DOHH2 (cell line): ENCODE data around the gene LRRC71.

Source experiments
- H3F3A ChIP-seq: fragments of 200-600 bp; sonication (generic), shearing (Covaris generic); 2 replicates; pipeline ENCODE4 v1.6.0; 2016; ENCODE audit warnings: antibody characterized with exemption, mild to moderate bottlenecking; ENCODE audit not compliant: control insufficient read depth, insufficient read depth
- H3K27ac ChIP-seq: fragments of 200-600 bp; sonication (generic); 2 replicates; pipeline ENCODE4 v1.5.1; 2014; ENCODE audit warnings: low read depth, mild to moderate bottlenecking, low read length, moderate library complexity
- H3K27me3 ChIP-seq: fragments of 200-600 bp; sonication (generic); 2 replicates; pipeline ENCODE4 v1.6.1; 2014; ENCODE audit warnings: mild to moderate bottlenecking, low read length, mixed read lengths; ENCODE audit not compliant: control insufficient read depth
- H3K36me3 ChIP-seq: fragments of 200-600 bp; sonication (generic); 2 replicates; pipeline ENCODE4 v1.6.1; 2014; ENCODE audit warnings: mild to moderate bottlenecking, low read length, moderate library complexity, mixed read lengths; ENCODE audit not compliant: control insufficient read depth
- H3K4me1 ChIP-seq: fragments of 200-600 bp; sonication (generic); 2 replicates; pipeline ENCODE4 v1.6.1; 2014; ENCODE audit warnings: mild to moderate bottlenecking, low read length, mixed read lengths; ENCODE audit not compliant: control insufficient read depth
- H3K4me2 ChIP-seq: fragments of 200-600 bp; sonication (generic); 2 replicates; pipeline ENCODE4 v1.6.0; 2014; ENCODE audit warnings: mild to moderate bottlenecking, low read length, moderate library complexity
- H3K4me3 ChIP-seq: fragments of 200-600 bp; sonication (generic); 2 replicates; pipeline ENCODE4 v1.5.1; 2014; ENCODE audit warnings: mild to moderate bottlenecking, low read length, mixed read lengths
- H3K79me2 ChIP-seq: fragments of 200-600 bp; sonication (generic); 2 replicates; pipeline ENCODE4 v1.6.1; 2014; ENCODE audit warnings: mild to moderate bottlenecking, low read length, mixed read lengths; ENCODE audit not compliant: control insufficient read depth
- H3K9me2 ChIP-seq: fragments of 200-600 bp; sonication (generic); replicated peaks from 2 replicates; pipeline ENCODE4 v1.6.1; 2014; ENCODE audit warnings: mild to moderate bottlenecking, low read length, mixed read lengths; ENCODE audit not compliant: control insufficient read depth
- H3K9me3 ChIP-seq: fragments of 200-600 bp; sonication (generic); 2 replicates; pipeline ENCODE4 v1.6.1; 2014; ENCODE audit warnings: antibody characterized with exemption, low read length, mixed read lengths; ENCODE audit not compliant: control insufficient read depth, insufficient read depth
- H4K20me1 ChIP-seq: fragments of 200-600 bp; sonication (generic); 2 replicates; pipeline ENCODE4 v1.6.0; 2014; ENCODE audit warnings: low read depth, mild to moderate bottlenecking, antibody characterized with exemption, low read length, moderate library complexity; ENCODE audit not compliant: control insufficient read depth, insufficient read depth
- EZH2phosphoT487 ChIP-seq: fragments of 200-600 bp; sonication (generic); IDR thresholded peaks from 2 replicates; pipeline ENCODE4 v1.6.1; 2017; ENCODE audit warnings: borderline replicate concordance, mild to moderate bottlenecking, antibody characterized with exemption, low read length, moderate library complexity, mixed read lengths
- TF ChIP-seq, protein P1 (sequence below): fragments of 200-600 bp; sonication (generic); IDR thresholded peaks from one replicate; pipeline ENCODE4 v1.5.1; 2014; ENCODE audit warnings: antibody characterized with exemption, mild to moderate bottlenecking, low read depth, low read length; ENCODE audit not compliant: poor library complexity, severe bottlenecking

LRRC71 gene

DNA sequence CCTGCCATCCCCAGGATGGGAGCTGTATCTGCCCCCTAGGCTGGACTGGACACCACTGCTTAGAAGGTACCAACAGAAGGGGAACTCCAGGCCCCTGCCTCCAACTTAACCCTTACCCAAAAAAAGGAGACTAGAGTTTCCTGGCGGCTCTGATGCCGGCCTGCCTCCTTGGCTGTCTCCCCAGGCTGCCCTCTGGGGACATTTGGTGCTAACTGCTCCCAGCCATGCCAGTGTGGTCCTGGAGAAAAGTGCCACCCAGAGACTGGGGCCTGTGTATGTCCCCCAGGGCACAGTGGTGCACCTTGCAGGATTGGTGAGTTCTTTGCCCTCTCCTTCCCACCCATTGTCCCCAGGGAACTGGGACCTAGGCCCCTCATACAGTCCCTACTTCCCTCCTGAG is 8.1 kb upstream of the LRRC71 start:
- no peaks in the 10 kb centered on the region for H3K4me1 ChIP-seq
- no peaks in the 10 kb centered on the region for H3K79me2 ChIP-seq
- no peak overlapping the region for H3K4me3 ChIP-seq
- no peaks in the 10 kb centered on the region for H4K20me1 ChIP-seq
- H3K27ac ChIP-seq, result no peak overlapping the region
- peaks cover 7% of the 10 kb centered on the region; the same call in 1 of the 2 replicates for H3K27me3 ChIP-seq
- TF ChIP-seq EZH2phosphoT487, result no peak
- TF ChIP-seq, protein P1, sequence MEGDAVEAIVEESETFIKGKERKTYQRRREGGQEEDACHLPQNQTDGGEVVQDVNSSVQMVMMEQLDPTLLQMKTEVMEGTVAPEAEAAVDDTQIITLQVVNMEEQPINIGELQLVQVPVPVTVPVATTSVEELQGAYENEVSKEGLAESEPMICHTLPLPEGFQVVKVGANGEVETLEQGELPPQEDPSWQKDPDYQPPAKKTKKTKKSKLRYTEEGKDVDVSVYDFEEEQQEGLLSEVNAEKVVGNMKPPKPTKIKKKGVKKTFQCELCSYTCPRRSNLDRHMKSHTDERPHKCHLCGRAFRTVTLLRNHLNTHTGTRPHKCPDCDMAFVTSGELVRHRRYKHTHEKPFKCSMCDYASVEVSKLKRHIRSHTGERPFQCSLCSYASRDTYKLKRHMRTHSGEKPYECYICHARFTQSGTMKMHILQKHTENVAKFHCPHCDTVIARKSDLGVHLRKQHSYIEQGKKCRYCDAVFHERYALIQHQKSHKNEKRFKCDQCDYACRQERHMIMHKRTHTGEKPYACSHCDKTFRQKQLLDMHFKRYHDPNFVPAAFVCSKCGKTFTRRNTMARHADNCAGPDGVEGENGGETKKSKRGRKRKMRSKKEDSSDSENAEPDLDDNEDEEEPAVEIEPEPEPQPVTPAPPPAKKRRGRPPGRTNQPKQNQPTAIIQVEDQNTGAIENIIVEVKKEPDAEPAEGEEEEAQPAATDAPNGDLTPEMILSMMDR, result no peak
- no peaks in the 10 kb centered on the region for H3K9me3 ChIP-seq
- no peaks in the 10 kb centered on the region for H3K9me2 ChIP-seq
- H3F3A ChIP-seq, result no peaks in the 10 kb centered on the region
- H3K36me3 ChIP-seq, result no peaks in the 10 kb centered on the region
- no peak overlapping the region for H3K4me2 ChIP-seq

DNA sequence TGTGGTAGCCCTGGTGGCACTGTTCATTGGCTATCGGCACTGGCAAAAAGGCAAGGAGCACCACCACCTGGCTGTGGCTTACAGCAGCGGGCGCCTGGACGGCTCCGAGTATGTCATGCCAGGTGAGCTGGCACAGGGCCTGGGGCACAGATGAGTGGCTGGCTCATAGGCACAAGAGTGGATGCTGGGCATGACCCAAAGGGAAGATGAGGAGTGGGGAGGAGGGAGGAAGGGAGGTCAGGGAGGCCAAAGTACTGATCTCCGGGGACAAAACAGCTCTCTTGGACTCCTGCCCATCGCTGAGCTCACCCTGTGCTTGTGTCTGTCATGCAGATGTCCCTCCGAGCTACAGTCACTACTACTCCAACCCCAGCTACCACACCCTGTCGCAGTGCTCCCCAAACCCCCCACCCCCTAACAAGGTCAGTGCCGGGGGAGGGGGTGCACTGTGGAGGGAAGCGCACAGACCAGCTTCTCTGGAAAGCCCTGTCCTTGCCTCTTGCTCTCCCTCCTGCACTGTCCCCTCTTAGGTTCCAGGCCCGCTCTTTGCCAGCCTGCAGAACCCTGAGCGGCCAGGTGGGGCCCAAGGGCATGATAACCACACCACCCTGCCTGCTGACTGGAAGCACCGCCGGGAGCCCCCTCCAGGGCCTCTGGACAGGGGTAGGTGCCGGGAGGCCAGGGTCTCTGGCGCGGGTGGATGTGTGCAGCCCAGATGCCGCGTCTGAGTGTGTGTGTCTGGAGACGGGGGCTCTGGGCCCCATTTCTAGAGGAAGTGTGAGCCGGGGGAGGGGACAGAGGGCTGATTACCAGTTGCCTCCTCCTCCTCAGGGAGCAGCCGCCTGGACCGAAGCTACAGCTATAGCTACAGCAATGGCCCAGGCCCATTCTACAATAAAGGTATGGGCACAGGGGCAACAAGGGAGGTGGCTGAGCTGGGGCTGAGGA is 7.3 kb upstream of the LRRC71 start:
- Histone ChIP-seq H3K9me3 (no peaks in the 10 kb centered on the region), H3K9me2 (no peaks in the 10 kb centered on the region), H3K36me3 (no peaks in the 10 kb centered on the region), H4K20me1 (no peaks in the 10 kb centered on the region), H3F3A (no peaks in the 10 kb centered on the region), H3K79me2 (no peaks in the 10 kb centered on the region), H3K4me3 (no peak overlapping the region), H3K27ac (no peak overlapping the region), H3K4me2 (no peak overlapping the region), H3K4me1 (no peaks in the 10 kb centered on the region), H3K27me3 (peaks cover 7% of the 10 kb centered on the region; the same call in 1 of the 2 replicates)
- TF ChIP-seq, protein P1, result no peak
- TF ChIP-seq EZH2phosphoT487, result no peak

DNA sequence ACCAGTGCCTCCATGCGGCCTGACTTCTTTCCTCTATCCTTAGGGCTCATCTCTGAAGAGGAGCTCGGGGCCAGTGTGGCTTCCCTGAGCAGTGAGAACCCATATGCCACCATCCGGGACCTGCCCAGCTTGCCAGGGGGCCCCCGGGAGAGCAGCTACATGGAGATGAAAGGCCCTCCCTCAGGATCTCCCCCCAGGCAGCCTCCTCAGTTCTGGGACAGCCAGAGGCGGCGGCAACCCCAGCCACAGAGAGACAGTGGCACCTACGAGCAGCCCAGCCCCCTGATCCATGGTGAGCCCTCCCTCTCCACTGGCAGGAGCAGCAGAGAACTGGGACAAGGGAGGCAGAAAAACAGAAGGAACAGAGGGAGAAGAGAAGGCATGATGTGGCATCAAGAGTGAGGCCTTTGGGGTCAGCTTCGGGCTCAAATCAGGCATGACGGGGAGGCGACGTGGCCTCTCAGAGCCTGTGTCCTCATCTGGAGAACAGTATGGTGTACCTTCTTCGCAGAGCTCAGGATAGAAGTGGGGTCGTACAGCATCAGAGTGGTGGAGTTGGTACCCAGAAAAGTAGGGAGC is 6.5 kb upstream of the LRRC71 start:
- Histone ChIP-seq H3K27ac (no peak overlapping the region), H3K4me3 (no peak overlapping the region), H3K79me2 (no peaks in the 10 kb centered on the region), H3K4me1 (no peaks in the 10 kb centered on the region), H4K20me1 (no peaks in the 10 kb centered on the region), H3K36me3 (no peaks in the 10 kb centered on the region), H3K27me3 (peaks cover 8% of the 10 kb centered on the region; the same call in 1 of the 2 replicates), H3K9me3 (no peaks in the 10 kb centered on the region), H3K9me2 (no peaks in the 10 kb centered on the region), H3F3A (no peaks in the 10 kb centered on the region), H3K4me2 (no peak overlapping the region)
- no peak for TF ChIP-seq EZH2phosphoT487
- TF ChIP-seq, protein P1, result no peak
